Astrocyte of the cerebellum (primary cell): ENCODE data around the gene MRPS10.

Source experiments
- DNase-seq: peaks from one replicate; pipeline ENCODE4 v3.0.0-alpha.2; 2011; ENCODE audit warnings: low read depth
- H3K4me3 ChIP-seq: 2 replicates; pipeline ENCODE4 v1.5.1; 2011; ENCODE audit warnings: mild to moderate bottlenecking, low read depth, low read length, moderate library complexity
- in situ Hi-C: cut with HindIII; loops from 2 replicates; pipeline ENCODE4 v1.10.0; 2017; ENCODE audit warnings: low sequenced_read_pairs
- TF ChIP-seq, protein P1 (sequence below): IDR thresholded peaks from 2 replicates; pipeline ENCODE4 v1.5.1; 2012; ENCODE audit warnings: low read length, low read depth, moderate library complexity, mild to moderate bottlenecking; ENCODE audit errors: missing control alignments

MRPS10 gene

GRCh38 chr6:42217519-42218367, at the start of gene MRPS10:
MRPS10 (minus strand) TSS chr6:42217861; CDS start chr6:42217849, 12 bp downstream.
- DNase-seq, result peak; percentile 87
- H3K4me3 ChIP-seq, result peak within 1 kb of the TSS; percentile 66
- in situ Hi-C loops, result no loop called here
- TF ChIP-seq, protein P1, sequence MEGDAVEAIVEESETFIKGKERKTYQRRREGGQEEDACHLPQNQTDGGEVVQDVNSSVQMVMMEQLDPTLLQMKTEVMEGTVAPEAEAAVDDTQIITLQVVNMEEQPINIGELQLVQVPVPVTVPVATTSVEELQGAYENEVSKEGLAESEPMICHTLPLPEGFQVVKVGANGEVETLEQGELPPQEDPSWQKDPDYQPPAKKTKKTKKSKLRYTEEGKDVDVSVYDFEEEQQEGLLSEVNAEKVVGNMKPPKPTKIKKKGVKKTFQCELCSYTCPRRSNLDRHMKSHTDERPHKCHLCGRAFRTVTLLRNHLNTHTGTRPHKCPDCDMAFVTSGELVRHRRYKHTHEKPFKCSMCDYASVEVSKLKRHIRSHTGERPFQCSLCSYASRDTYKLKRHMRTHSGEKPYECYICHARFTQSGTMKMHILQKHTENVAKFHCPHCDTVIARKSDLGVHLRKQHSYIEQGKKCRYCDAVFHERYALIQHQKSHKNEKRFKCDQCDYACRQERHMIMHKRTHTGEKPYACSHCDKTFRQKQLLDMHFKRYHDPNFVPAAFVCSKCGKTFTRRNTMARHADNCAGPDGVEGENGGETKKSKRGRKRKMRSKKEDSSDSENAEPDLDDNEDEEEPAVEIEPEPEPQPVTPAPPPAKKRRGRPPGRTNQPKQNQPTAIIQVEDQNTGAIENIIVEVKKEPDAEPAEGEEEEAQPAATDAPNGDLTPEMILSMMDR, result no peak

GRCh38 chr6:42266538-42266937, 48.9 kb upstream of the MRPS10 start:
- in situ Hi-C loops, result no loop called here

GRCh38 chr6:42264852-42265390, 47.3 kb upstream of the MRPS10 start:
- DNase-seq, result no peak
- in situ Hi-C loops, result no loop called here
- TF ChIP-seq, protein P1, result no peak
- no peak overlapping the region for H3K4me3 ChIP-seq

More at GRCh38 chr6:42266538-42266937, 48.9 kb upstream of the MRPS10 start:
- no peak for DNase-seq
- no peak overlapping the region for H3K4me3 ChIP-seq
- TF ChIP-seq, protein P1, result no peak

- H3K4me3 ChIP-seq, result no peak overlapping the region
- in situ Hi-C loops, result no loop called here
- TF ChIP-seq, protein P1, result no peak
These were observed 46.6 kb upstream of the MRPS10 start for GRCh38 chr6:42264162-42264851.

DNA sequence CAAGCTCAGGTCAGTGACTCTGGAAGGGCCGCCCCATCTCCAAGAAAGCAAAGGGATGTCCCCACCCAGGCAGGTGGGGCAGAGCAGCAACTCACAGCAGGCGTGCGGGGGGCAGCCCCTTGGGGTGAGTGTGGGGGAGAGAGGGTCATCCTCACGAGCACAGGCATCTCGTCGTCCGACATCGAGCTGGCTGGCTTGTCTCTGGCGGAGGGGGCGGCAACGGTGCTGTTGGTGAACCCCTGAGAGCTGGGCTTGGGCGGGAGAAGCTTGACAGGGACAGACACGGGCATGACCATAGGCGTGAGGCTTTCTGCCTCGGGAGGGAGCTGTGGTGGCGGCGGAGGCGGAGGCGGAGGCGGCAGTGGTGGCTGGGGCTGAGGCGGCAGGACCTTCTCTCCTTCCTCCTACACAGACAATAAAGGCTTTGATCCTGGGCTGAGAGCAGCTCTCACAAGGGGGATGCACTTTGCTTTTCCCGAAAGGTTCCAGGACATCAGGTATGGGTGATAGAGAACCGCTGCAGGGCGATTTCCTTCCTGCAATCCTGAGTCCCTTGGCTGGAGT, 45.6 kb upstream of the MRPS10 start:
- no peak for DNase-seq
- H3K4me3 ChIP-seq, result no peak overlapping the region
- TF ChIP-seq, protein P1, result no peak
- in situ Hi-C loops, result no loop called here

More at GRCh38 chr6:42264162-42264851, 46.6 kb upstream of the MRPS10 start:
- no peak for DNase-seq

GRCh38 chr6:42260972-42261371, 43.3 kb upstream of the MRPS10 start:
- DNase-seq, result no peak
- in situ Hi-C loops, result no loop called here
- TF ChIP-seq, protein P1, result peak; percentile 63

More at GRCh38 chr6:42260972-42261371, 43.3 kb upstream of the MRPS10 start:
- no peak overlapping the region for H3K4me3 ChIP-seq
